Erythroblast (primary cell): Measurements from ENCODE around the gene RHO.
"Not testable (repeated sequence)": the region's sequence is repeated elsewhere in the genome, so short reads cannot be mapped to it uniquely, and the experiment has no call there.

Source experiments
- DNase-seq, 2 experiments: peaks; one replicate each; lab custom pipeline; 2025; lab: John Stamatoyannopoulos, UW
- GATA1 ChIP-seq: IDR thresholded peaks from 2 replicates; pipeline ENCODE4 v1.6.1; 2011; ENCODE audit warnings: low read depth, mild to moderate bottlenecking, control low read depth, low read length, moderate library complexity
- POLR2A ChIP-seq: IDR thresholded peaks from 2 replicates; pipeline ENCODE4 v1.6.1; 2011; ENCODE audit warnings: mild to moderate bottlenecking, low read length

The RHO gene

DNA sequence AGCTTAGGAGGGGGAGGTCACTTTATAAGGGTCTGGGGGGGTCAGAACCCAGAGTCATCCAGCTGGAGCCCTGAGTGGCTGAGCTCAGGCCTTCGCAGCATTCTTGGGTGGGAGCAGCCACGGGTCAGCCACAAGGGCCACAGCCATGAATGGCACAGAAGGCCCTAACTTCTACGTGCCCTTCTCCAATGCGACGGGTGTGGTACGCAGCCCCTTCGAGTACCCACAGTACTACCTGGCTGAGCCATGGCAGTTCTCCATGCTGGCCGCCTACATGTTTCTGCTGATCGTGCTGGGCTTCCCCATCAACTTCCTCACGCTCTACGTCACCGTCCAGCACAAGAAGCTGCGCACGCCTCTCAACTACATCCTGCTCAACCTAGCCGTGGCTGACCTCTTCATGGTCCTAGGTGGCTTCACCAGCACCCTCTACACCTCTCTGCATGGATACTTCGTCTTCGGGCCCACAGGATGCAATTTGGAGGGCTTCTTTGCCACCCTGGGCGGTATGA, at the start of gene RHO:
RHO (plus strand) TSS at position 51 of the 512 bp plus-strand sequence; CDS start at position 146, 95 bp downstream.
- no peak for TF ChIP-seq GATA1
- TF ChIP-seq POLR2A: no peak
- DNase-seq: no peak

- DNase-seq: peak; percentile 40 to 68
Measured at GRCh38 chr3:129481225-129481765, 47.1 kb upstream of the RHO start.

- TF ChIP-seq POLR2A: no peak
- TF ChIP-seq GATA1: no peak
- DNase-seq: no peak
Measured at GRCh38 chr3:129481766-129482332, 46.6 kb upstream of the RHO start.

- peak; percentile 22 to 28 for DNase-seq
- no peak for TF ChIP-seq POLR2A
- no peak for TF ChIP-seq GATA1
Measured at GRCh38 chr3:129482721-129483120, 45.7 kb upstream of the RHO start.

- no peak for TF ChIP-seq GATA1
- no peak for TF ChIP-seq POLR2A
- DNase-seq: no peak
Measured at GRCh38 chr3:129483870-129484269, 44.6 kb upstream of the RHO start.

- DNase-seq: not testable (repeated sequence)
Measured at GRCh38 chr3:129485146-129485545, 43.3 kb upstream of the RHO start.

GRCh38 chr3:129485721-129486663, 42.4 kb upstream of the RHO start:
- TF ChIP-seq POLR2A (no peak), GATA1 (no peak)
- no peak for DNase-seq

- TF ChIP-seq GATA1: no peak
- TF ChIP-seq POLR2A: no peak
- DNase-seq: no peak
Measured at GRCh38 chr3:129486664-129487035, 41.8 kb upstream of the RHO start.

- DNase-seq: no peak
- TF ChIP-seq GATA1 (no peak), POLR2A (no peak)
Measured at GRCh38 chr3:129487183-129487867, 41.1 kb upstream of the RHO start.

DNA sequence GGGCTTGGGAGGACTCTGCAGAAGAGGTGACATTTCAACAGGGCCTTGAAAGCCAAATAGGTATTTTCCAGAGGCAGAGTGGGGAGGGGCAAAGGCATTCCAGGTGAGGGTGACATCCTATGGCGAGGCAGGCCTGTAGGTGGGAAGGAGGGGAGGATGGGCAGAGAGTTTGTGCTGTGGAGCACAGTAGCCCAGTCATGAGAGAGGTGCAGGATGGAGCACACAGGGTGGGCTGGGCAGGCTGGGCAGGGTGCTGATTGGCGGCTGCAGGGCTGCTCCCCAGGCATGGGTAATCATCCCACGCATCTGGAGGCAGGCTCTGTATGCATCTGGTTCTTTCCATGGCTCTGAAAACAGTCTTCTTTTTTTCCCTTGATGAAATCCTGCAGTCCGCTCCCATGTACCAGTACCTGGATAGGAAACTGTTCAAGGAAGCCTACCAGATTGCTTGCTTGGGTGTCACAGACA, 40.5 kb upstream of the RHO start:
- DNase-seq: not testable (repeated sequence)

GRCh38 chr3:129489258-129489657, 39.2 kb upstream of the RHO start:
- DNase-seq: not testable (repeated sequence)

DNA sequence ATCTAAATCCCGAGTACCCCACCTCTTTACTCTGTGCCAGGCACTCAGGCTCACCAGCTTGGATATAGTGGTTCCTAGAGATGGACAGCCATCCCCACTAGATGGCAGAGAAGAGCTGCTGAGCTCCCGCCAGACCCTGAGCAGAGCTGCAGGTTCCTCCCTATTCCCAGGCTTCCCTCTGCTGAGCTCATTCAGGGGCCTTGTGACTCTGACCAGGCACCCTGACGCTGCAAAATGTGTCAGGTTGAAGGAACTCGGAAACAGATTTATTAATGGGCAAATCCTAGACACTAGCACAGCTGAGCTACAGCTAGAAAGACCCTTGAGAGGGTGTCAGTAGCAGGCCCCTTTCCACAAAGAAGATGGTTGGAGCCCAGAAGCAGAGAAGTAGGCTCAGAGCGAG, 38.2 kb upstream of the RHO start:
- DNase-seq: peak; percentile 82 to 93
- TF ChIP-seq GATA1 (no peak), POLR2A (no peak)

- DNase-seq: not testable (repeated sequence)
Measured at GRCh38 chr3:129491077-129491476, 37.4 kb upstream of the RHO start.

DNA sequence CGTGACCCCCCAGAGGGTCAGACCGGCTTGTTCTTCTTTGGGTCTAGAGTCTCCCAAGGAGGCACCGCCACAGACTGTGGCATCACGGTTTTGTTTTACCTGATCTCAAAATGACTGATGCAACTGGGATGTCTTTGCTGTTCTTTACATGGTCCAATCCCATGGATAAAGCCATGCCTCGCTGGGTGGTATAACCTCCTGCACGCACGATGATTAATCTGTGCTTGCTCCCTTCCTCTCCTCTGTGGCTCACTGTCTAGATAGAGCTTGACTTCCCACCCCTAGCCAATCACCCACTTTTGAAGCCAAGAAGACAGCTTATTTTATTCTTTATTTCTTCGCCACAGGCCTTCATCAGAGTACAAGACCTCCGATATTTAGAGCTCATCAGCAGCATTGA, 36.6 kb upstream of the RHO start:
- no peak for DNase-seq
- TF ChIP-seq POLR2A (no peak), GATA1 (no peak)
